Activated CD4-positive, CD25-positive, alpha-beta regulatory T cell treated with anti-CD3 and anti-CD28 coated beads, Interleukin-2, amount 50 U/mL, for 72 hours (primary cell): ENCODE measurements around the gene NOTCH1.

ENCODE experiments used
- DNase-seq: peaks from one replicate; pipeline ENCODE4 v3.0.0; 2021

NOTCH1 gene

DNA sequence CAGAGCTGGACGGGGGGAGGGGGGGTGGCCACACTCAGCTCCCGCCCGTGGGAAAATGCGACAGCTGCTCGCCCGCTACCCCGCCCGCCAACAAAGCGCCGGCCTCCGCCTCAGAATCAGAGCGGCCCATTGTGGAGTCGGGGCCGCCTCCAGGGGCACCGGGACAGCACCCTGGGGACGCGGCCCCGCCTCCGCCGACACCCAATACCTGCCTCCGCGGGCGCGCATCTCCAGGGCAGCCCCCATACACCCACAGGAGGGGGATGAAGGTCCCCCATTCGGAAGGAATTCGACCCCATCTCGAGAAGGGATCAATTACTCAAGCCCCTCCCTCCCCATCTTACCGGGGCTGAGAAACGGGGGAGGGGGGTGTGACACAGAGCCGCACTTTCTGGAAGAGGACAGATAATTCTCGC is 1.3 kb downstream of the NOTCH1 start:
- peak; percentile 73 for DNase-seq

DNA sequence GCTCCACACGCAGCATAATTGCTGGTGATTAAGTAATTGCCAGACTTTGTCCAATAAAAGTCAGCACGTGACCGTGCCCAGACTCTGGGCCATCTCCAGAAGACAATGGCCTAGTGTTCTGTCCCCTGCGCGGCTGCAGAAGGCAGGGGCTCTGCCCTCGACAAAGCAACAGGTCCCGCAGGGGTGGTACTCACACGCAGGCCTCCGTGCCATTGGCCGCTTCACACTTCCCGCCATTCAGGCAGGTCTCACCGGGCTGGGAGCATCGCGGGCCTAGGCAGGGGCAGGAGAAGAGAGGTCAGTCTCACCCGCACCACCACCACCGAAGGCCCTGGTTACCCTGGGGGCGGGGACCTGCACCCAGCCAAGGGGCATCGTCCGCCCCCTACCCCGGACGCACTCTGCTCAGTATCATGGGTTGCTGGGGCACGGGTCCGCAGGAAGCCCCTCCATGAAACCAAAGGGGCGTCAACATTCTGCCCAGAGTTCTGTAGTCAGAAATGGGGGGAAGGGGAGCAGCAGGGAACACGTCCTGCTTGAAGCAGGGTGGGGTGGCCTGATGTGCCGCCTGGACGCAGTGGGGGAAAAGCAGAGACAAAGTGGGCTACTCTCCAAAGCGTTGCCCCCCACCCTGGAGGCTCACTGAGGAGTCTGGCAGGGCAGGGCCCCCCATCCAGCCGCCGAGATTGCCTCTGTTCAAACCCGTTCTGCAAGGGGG is 1.9 kb downstream of the NOTCH1 start:
- DNase-seq, result no peak

DNA sequence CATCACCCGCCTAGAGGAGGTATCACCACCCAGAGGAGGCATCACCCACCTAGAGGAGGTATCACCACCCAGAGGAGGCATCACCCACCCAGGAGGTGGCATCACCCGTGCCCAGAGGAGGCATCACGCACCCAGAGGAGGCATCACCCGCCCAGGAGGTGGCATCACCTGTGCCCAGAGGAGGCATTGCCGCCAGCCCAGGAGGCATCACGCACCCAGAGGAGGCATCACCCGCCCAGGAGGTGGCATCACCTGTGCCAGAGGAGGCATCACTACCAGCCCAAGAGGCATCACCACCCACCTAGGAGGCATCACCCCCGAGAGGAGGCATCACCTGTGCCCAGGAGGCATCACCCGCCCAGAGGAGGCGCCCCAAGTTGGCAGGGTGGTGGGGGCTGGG is 2.6 kb downstream of the NOTCH1 start:
- DNase-seq, result no peak

DNA sequence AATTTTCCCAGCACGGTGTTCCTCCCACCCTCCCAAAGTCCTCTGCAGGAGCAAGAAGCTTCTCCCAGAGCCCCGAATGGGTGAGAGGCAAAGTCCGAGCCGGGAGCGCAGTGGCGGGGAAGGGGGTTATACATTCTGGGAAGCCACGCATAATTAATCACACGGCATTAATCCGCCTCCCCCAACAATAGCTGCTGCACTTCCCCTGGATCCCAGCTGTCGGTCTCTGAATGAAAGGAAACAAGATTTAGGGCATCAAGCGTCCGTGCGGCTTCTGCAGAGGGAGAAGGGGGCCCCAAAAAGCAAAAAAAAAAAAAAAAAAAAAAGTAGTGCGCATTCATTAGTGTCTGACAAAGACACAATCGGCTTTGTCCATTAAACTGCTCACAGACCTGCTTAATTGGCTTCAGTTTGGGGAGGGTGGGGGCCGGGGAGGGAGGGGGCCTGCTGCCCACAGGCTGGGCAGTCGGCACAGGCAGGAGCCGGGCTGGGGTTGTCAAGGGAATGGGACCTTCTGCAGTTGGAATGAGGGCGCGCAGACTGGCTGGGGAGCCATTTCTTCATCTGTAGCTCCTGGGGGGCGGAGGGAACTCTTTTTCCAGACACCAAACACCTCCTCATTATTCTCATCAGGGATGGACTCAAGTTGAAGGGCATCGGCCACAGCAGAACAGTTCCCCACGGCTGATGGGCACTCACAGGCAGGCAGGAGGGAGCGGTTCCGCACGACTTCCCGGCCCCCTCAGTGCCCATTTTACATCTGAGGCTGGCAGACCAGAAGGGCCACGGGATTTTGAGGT is 3.4 kb downstream of the NOTCH1 start:
- DNase-seq, result no peak

DNA sequence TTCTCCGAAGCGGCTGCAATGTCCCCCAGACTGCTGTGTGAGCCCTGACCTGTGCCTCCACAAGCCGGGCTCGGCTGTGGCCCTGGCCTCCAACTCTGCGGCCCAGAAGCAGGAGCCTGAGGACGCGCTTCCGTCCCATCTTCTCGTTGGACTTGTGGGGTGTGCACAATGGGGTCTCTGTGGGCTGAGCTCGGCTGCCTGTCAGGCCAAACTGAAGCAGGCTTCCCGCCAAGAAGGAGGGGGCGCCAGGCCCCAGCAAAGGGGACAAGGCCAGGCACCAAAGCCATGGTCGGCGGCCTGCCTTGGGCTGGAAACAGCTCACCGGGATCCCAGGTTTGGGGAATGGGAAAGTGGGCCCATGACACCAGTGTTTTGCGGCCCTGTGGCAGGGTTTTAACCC is 4.1 kb downstream of the NOTCH1 start:
- DNase-seq, result no peak

DNA sequence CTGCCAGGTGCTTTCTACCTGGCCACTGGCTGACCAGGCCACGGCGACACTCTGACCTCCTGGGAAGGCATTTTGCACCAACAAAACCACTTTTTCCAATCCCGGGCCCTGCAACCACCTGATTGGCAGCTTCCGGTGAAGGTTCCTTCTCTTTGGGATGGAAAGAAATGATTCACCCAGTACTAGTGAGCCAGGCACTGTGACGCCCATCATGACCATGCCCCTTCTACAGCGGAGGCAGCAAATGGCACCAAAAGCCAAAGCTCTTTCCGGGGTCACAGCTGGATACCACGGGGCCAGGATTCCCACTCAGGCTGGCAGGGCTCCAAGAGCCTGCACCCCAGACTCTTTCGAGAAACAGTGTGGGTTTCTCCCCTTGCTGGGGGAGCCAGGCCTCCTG is 4.7 kb downstream of the NOTCH1 start:
- DNase-seq, result no peak

DNA sequence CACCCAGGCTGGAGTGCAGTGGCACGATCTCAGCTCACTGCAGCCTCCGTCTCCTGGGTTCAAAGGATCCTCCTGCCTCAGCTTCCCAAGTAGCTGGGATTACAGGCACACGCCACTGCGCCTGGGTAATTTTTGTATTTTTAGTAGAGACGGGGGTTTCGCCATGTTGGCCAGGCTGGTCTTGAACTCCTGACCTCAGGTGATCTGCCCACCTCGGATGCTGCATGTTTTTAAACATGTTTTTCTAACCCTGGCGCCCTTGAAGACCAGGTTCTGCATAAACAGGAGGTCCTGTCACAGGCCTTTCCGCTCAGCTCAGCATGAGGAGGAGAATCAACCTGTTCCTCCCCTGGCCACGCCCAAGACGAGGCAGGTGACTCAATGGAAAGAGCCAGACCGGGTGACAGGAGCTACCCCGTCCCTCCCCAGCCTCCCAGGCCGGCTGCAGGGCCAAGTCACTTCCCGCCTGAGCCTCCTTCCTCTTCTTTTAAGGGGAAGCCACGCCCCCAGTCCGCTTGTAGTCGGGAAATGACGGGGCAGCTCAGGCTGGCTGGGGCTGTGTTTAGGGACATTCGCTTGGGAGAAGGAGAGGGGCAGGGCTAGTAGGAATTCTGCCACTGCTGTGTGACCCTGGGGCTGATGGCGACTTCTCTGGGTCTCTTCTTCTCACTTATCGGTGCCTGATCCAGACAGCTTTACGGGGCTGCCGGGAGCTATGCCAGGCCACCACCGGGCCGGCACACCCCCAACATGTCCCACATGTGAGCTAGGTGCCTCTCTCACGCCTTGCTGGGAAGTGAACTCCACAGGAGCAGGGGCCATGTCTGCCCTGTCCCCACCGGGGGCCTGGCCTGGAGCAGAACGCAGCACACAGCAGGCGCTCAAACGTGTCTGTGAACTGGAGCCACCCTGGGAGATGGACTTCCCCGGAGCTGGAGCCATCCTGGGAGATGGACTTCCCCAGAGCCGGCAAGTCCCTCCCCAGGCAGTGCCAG is 6.1 kb downstream of the NOTCH1 start:
- peak; percentile 89 for DNase-seq

DNA sequence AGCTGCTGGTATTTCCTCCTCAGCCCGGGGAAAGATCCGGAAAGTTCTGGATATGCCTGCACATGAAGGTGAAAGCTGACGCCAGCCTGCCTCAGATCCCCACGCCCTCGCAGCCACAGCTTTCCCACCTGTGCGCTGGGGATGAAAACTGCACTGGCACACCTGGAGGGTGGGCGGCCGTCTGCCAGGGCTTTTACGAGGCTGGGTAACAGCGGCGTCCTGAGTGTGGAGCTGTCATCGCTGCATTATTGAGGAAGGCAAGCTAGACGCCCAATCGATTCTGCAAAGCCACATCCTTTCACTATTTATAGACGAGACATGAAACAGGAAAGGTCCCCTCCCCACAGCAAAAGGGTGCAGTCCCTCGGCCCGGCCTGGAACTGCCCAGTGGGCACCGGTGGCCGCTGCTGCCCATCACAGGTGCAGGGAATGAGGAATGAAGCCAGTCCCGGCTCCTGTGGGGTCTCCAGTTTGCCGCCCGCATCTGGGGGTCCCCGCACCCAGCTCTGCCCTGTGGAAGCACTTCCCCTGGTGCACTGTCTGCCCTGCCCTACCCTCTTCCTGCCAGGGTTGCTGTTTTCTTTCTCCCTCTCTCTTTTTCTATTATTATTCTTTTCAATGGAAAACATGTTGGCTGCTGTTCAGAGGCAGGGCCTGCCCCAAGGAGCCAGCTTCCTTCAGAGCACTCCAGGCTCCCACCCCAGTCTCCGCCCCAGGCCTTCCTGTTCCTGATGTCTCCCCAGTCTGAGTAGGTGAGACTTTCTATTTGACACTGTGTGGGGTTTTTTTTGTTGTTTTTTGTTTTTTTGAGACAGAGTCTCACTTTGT is 7.0 kb downstream of the NOTCH1 start:
- DNase-seq, result peak; percentile 66

DNA sequence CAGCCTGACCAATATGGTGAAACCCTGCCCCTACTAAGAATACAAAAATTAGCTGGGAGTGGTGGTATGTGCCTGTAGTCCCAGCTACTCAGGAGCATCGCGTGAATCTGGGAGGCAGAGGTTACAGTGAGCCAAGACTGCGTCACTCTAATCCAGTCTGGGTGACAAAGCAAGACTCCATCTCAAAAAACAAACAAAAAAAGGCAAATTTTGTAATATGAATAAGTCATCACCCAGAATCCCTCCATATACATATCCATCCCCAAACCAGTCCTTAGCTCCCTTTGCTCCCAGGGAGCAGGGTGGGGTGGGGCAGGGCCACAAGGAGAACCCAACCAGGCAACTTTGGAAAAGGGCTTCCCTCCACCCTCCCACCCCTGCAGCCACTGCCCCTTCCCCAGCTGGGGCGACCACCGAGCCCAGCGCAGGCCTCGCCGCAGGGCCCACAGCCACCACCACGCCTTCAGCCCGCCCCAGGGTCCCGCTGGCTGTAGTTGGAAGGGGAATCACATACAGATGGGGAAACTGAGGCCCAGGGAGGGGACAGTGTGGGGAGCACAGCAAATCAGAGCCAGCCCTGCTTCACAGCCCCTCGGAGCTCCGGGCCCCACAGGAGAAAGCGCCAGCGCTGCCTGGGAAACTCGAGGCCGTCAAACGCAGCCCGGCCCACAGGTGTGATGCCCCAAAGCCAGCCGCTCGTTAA is 7.8 kb downstream of the NOTCH1 start:
- DNase-seq, result no peak

DNA sequence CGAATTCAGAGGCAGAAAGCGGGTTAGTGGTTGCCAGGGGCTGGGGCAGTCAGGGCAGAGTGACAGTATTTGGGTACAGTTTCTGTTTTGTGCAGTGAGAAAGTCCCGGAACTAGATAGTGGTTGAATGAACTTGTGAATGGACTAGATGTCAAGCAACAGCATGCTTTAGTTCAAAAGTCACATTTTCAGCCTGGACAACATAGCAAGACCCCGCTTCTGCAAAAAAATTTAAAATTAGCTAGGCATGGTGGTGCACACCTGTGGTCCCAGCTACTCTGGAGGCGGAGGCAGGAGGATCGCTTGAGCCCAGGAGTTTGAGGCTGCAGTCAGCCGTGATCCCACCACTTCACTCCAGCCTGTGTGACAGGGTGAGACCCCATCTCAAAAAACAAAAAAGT is 8.4 kb downstream of the NOTCH1 start:
- no peak for DNase-seq

DNA sequence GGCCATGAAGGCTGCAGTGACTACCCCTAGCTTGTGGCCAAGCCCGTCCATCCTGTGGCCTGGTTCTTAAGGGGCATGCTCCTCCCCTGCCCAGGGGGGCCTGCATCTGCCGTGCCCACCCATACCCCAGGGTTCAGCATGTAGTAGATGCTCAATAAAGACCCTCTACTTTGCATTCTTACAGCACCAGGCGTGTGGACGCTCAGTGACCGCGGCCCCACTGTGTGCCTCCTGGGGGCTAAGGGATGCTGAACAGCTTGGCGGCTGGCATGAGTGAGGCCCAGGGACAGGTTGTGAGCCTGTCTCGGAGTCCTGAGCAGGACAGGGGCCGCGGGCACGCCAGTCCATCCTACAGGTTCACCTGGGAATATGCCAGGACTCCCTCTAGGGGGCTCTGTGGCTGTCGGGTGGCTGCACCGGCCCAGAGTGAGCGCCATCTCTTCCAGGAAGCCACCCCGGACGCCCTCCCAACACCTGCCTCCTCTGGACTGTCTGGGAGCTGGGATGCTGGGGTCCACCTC is 9.1 kb downstream of the NOTCH1 start:
- DNase-seq, result no peak

DNA sequence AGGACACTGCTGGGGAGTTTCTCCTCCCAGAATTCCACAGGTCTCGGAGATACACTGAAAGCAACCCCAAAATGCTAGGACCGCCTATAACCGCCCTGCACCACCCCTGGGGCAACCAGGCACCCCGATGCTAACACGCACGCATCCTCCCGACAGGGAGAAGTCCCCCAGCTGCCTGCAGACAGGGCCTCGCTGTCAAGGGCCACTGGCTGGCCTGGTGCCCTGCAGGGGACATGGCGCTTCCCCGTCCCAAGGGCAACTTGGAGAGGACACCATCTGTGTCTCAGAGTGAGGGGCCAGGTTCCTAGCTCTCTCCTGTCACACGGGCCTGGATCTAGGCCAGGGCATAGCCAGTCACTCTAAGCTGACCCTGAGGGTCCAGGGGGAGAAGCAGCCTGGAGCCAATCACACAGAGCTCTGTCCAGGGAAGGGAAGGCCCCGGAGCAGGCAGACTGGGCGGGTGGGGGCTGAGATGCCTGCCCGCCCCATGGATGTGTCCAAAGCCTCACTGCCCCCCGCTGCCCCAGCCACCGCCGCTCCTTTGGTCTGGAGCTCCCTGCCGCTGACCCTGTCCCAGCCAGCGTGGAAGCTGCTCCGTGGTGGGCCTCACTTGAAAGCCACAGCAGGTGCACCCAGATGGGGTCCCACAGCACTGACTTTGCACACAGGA is 9.7 kb downstream of the NOTCH1 start:
- DNase-seq, result no peak

DNA sequence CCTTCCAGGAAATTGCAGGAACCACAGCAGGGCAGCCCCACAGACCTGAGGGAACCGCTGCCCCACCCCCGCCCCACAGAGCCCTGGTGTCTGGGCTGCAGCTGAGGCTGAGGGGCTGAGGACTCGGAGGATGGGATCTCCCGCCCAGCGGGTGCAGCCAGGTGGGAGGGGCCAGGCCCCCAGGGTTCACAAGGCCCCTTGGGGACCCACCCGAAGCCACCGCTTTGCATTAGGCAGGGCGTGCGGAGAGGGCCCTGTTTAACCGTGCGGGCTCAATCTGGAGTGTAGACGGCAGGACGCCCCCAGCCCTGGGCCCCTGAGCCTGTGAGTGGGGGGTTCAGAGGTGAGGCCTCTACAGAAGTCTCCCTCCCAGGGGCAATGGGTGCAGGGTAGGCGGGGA is 10.8 kb downstream of the NOTCH1 start:
- DNase-seq, result no peak

DNA sequence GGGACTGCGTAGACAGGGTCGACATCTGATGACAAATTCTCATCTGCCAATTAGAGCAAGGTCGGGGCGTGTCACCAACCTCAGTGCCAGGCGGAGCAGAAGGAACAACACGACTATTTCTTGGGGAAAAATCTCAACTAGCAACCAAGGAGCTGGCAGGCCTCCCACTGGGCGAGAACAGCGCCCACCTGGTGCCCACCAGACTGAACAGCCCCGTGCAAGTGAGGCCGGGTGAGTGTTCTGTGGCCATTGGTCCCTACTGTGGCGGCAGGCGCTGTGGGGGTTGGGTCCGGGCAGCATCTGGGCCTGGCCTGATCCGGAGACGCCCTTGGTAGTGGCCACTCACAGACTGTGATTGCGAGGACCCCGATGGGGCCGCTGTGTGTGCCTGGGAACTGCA is 11.5 kb downstream of the NOTCH1 start:
- no peak for DNase-seq

DNA sequence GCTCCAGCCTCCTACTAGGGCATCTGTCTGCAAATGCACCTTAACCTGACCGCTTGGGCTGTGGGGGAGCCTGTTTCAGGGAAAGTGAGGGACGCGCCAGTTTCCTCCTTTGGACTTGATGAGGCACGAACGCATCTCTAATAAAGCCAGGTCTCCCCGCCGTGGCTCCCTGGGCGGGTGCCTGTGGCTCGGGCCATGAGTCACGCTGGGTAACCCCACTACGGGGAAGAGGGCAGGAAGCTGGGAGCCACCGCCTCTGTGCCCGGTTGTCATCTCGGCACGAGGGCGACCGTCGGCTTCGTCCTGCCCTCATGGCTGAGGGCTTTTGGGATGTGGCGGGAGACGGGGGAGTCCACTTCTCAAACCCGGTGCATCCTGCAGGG is 12.1 kb downstream of the NOTCH1 start:
- peak; percentile 73 for DNase-seq

DNA sequence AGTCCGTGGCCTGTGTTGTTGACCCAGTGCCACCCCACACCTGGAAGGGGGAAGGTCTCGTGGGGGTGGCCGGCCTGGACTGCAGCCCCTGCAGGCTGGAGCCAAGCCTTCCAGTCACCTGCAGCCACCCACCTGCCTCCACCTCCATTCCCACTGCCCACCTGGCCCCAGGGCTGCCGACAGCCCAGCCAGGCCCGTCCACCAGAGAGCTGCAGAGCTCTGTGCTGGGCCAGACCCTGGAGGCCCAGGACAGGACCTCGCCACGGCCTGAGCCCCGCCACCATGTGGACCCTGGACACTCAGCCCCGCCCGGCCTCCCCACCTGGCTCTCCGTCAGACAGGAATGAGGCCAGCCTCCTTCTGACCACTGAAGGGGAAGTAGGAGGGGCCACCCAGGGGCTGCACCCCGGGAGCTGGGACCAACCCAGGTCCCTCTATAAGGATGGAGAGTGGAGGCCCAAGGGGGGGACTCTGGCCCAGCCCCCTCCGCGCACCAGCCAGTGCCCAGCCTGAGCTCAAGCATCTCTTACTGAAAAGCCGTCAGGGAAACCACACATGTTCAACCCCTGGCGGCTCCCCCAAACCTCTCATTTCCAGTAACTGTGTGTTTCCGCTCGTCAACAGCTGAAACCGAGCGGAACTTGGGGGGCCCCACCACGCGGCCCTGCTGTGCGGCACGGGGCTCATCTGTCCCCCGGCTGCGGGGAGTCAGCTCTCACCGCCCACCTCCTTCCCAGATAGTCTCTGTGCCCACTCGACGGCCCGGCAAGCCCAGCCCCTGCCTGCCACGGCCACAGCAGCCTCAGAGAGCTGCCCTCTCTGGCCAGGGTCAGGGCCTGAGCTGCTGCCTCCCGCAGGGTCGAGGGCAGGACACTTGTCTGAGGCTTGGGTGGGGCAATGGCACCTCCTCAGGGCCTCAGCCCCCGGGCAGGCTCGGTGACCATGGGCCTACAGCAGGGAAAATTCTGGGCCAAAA is 12.8 kb downstream of the NOTCH1 start:
- DNase-seq, result peak; percentile 49

DNA sequence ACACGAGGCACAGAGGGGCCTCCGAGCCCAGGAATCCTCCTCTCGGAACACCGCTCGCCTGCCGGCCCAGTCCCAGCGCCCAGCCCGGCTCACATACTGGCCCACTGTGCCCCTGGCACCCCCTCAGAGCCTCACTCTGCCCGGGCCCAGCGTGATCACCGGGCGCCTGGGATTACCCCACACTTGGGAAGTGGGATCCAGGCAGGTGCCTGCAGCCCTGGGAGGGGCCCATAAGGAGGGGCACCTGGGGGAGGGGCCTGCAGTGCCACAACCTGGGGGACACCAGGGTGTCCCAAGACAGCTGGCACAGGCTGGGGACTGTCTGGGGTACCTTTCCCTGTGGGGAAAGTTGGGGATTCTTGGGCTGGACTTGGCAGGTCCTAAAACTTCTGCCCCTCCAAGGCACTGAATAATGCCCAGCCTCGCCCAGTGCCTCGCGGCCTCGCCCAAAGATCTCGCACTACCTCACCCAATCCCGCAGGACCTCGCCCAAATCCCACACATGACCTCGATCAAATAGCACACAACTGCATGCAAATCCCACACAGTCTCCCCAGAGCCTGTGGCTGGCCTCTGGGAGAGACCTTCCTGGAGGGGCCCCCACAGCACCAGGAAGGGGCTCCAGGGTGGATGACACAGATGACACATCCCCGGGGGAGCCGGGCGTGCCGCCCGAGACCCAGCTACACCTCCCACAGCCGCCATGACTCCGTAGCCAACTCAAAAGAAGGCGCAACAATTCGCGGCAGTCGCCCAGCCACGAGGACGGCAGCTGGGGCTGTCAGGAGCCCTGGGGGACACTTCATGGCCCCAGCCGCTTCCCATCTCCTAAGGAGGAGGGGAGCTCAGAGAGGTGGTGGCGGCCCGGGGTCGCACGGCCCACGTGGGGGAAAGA is 13.7 kb downstream of the NOTCH1 start:
- DNase-seq, result no peak

DNA sequence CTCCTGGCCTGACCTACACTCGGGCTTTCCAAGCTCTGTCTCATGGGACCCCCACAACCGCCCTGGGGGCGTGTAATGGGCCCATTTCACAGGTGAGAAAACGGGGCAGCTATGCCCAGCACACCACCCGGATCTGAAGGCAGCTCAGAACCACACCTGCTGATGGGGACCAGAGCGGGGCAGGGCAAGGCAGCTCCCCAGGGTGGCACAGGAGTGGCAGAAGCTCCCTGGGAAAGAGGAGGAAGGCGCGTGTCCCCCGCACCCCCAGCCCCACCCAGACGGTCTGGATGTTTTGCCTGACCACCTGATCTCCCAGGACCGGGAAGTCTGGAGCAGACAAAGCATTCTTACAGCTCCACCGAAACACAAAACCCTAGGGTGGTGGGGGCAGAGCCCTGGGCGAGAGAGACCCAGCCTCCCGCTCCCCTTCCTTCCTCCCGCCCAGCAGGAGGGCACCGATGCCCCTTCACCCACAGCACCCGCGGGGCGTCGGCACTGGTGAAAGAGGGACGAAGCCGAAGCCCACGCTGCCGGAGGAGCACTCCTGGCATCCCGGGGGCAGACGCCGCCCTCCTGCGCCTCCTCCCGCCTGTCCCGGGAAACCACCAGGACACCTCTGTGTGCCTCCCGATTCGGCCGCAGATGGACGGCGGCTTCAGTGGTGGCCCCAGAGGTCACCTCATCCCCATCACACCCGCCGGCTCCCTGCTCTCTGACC is 14.5 kb downstream of the NOTCH1 start:
- no peak for DNase-seq
